HG02623 (cell line): ENCODE results near the gene DDA1.
"Not testable (repeated sequence)": the region's sequence is repeated elsewhere in the genome, so short reads cannot be mapped to it uniquely, and the experiment has no call there.

Experiments used
- ATAC-seq: cut with Tn5 transposase; IDR thresholded peaks from one replicate; pipeline ENCODE4 v1.9.1; 2021; ENCODE audit warnings: moderate library complexity; ENCODE audit not compliant: unreplicated experiment

The DDA1 gene

GRCh38 chr19:17341386-17341785, 32.0 kb downstream of the DDA1 start:
- no peak for ATAC-seq

GRCh38 chr19:17341845-17342244, 32.5 kb downstream of the DDA1 start:
- ATAC-seq, result no peak

- no peak for ATAC-seq
These were observed 36.8 kb downstream of the DDA1 start for GRCh38 chr19:17346109-17346671.

- no peak for ATAC-seq
These were observed 38.0 kb downstream of the DDA1 start for GRCh38 chr19:17347361-17347760.

GRCh38 chr19:17347877-17348276, 38.5 kb downstream of the DDA1 start:
- no peak for ATAC-seq

GRCh38 chr19:17348700-17349099, 39.3 kb downstream of the DDA1 start:
- no peak for ATAC-seq

- ATAC-seq, result no peak
These were observed 42.6 kb downstream of the DDA1 start for GRCh38 chr19:17351815-17352435.

- ATAC-seq, result no peak
These were observed 43.4 kb downstream of the DDA1 start for GRCh38 chr19:17352608-17353280.

- ATAC-seq, result no peak
These were observed 44.0 kb downstream of the DDA1 start for GRCh38 chr19:17353386-17353785.

GRCh38 chr19:17357078-17357666, 47.8 kb downstream of the DDA1 start:
- ATAC-seq, result no peak

- no peak for ATAC-seq
These were observed 48.4 kb downstream of the DDA1 start for GRCh38 chr19:17357724-17358123.

- ATAC-seq, result no peak
These were observed 49.0 kb downstream of the DDA1 start for GRCh38 chr19:17358395-17358794.

GRCh38 chr19:17359905-17360800, 50.8 kb downstream of the DDA1 start:
- no peak for ATAC-seq

GRCh38 chr19:17363852-17364605, 54.7 kb downstream of the DDA1 start:
- not testable (repeated sequence) for ATAC-seq

- no peak for ATAC-seq
These were observed 56.0 kb downstream of the DDA1 start for GRCh38 chr19:17365361-17365760.

GRCh38 chr19:17370026-17370587, 60.7 kb downstream of the DDA1 start:
- peak; percentile 68 for ATAC-seq
